Measurements from ENCODE around the gene RNF157.

RNF157 gene

DNA sequence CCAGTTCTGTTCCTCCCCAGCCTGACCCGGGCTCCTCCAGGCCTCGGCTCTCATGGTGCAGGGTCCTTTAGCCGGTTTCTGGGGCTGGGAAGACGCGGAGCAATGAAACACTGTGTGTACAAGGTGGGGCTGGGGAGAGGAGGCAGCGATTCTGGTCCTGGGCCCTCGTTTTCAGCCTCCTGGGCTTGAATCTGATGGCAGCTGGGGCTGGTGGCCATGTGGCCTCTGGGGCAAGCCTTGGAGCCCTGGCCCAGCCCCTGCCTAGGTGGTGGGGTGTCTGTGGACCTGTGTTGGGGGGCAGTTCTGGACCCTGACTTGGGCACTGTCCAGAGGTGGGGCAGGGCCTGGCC lies 103.3 kb downstream of the RNF157 start:
- H3K27ac ChIP-seq: no peak overlapping the region
- H3K4me3 ChIP-seq: no peak overlapping the region

GRCh38 chr17:76136276-76137000 lies 103.9 kb downstream of the RNF157 start:
- H3K4me3 ChIP-seq: no peak overlapping the region

GRCh38 chr17:76135810-76136188 lies 104.5 kb downstream of the RNF157 start:
- Histone ChIP-seq H3K4me3 (no peak overlapping the region), H3K27ac (no peak overlapping the region)

More at GRCh38 chr17:76136276-76137000, 103.9 kb downstream of the RNF157 start:
- H3K27ac ChIP-seq: no peak overlapping the region

- no peak overlapping the region for H3K4me3 ChIP-seq
- H3K27ac ChIP-seq: no peak overlapping the region
Measured at GRCh38 chr17:76134911-76135809, 105.1 kb downstream of the RNF157 start.

- Histone ChIP-seq H3K4me3 (no peak overlapping the region), H3K27ac (peak overlapping the region in 1 of 21 experiments; percentile 39)
Measured at GRCh38 chr17:76132574-76133338, 107.5 kb downstream of the RNF157 start.

DNA sequence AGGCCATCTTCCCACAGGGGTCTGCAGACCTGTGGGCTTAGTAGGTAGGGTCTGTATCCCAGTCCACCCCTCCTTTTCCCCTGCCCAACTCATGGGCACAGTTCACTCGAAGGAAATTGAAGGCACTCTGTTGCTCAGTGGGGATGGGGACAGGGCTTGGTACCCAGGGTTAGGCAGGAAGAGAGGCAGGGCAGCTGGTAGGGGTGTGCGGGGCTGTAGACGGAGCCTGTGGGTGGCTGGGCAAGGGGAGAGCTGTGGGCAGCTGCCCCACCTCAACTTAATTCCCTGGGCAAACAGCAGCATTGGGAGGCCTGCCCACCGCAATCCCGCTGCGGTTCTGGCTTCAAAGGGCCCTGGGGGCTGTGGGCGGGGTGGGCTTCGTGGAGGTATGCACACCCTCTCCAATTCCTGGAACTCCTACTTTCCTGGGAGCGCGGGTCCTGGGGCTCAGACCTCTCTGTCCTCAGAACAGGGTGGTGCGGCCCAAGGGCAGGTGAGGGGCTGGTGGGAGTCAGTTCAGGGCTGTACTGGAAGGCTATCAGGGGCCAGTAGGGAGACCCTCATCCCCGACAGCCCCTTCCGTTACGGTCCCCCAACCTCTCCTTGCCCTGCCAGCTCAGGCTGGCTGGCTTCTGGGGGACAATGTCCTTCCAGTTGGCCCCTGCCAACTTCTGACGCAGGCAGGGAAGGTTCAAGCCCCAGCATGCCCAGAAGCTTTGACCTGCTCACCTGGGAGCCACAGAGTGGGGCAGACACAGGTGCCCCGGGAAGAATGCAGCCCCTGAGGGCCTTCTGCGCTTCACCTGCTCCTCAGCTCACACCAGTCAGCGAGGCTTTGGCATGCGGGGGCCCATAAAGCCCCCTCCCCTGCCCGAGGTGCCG lies 108.4 kb downstream of the RNF157 start:
- no peak overlapping the region for H3K27ac ChIP-seq
- no peak overlapping the region for H3K4me3 ChIP-seq

GRCh38 chr17:76131051-76131691 lies 109.1 kb downstream of the RNF157 start:
- no peak overlapping the region for H3K27ac ChIP-seq
- no peak overlapping the region for H3K4me3 ChIP-seq

DNA sequence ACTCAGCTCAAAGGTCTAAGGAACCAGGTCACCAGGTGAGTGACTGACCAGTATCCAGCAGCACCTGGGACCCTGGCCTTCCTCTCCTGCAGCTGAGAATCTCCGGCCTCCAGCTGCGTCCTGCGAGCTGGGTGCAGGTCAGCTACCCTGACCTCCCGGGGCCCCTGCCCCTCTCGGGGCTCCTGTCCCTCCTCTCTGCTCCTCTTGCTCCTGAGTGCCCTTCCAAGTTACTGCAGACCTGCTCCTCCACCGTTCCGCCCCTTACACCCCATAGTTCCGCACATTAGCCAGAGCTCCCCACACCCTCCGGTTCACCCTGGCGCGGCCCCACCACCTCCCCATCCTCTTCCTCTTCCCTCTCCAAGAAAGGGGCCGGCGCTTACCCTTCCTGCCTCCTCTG lies 109.8 kb downstream of the RNF157 start:
- H3K27ac ChIP-seq: no peak overlapping the region

DNA sequence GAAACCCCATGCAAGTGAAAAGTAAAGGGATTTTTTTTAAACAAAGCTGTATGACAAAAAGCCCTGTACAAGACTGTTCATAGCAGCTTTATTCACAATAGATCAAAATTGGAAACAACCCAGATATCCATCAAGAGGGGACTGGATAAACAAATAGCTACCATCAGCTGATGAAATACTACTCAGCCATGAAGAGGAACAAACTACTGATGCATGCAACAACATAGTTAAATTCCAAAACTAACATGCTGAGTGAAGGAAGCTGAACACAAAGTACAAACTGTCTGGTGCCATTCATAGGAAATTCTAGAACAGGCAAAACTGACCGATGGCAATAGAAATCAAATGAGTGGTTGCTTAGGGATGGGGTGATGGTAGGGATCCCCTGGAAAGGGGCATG lies 114.4 kb downstream of the RNF157 start:
- H3K27ac ChIP-seq: no peak overlapping the region
- no peak overlapping the region for H3K4me3 ChIP-seq

More for the DNA sequence above, 109.8 kb downstream of the RNF157 start:
- H3K4me3 ChIP-seq: no peak overlapping the region

DNA sequence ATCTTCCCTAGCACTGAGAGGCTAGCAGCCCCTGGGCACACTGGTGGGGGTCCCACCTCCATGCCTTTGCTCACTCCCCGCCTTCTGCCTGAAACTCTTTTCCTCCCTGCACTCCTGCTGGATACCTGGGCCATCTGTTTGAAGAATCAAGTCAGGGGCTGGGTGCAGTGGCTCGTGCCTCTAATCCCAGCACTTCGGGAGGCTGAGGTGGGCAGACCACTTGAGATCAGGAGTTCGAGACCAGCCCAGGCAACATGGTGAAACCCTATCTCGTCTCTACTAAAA lies 115.0 kb downstream of the RNF157 start:
- no peak overlapping the region for H3K27ac ChIP-seq

GRCh38 chr17:76124582-76125390 lies 115.5 kb downstream of the RNF157 start:
- Histone ChIP-seq H3K27ac (no peak overlapping the region), H3K4me3 (no peak overlapping the region)

More for the DNA sequence above, 115.0 kb downstream of the RNF157 start:
- no peak overlapping the region for H3K4me3 ChIP-seq

- no peak overlapping the region for H3K27ac ChIP-seq
- H3K4me3 ChIP-seq: no peak overlapping the region
Measured at GRCh38 chr17:76123749-76124581, 116.3 kb downstream of the RNF157 start.

DNA sequence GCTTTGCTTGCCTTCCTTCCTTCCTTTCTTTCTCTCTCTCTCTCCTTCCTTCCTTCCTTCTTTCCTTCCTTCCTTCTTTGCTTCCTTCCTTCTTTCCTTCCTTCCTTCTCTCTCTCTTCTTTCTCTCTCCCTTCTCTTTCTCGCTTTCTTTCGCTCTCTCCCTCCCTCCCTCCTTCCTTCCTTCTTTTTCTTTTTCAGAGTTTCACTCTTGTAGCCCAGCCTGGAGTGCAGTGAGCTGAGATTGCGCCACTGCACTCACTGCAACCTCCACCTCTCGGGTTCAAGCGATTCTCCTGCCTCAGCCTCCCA lies 117.1 kb downstream of the RNF157 start:
- Histone ChIP-seq H3K27ac (no peak overlapping the region), H3K4me3 (no peak overlapping the region)

GRCh38 chr17:76122431-76123190 lies 117.7 kb downstream of the RNF157 start:
- no peak overlapping the region for H3K27ac ChIP-seq
- H3K4me3 ChIP-seq: peak overlapping the region in 1 of 7 experiments; percentile 22

DNA sequence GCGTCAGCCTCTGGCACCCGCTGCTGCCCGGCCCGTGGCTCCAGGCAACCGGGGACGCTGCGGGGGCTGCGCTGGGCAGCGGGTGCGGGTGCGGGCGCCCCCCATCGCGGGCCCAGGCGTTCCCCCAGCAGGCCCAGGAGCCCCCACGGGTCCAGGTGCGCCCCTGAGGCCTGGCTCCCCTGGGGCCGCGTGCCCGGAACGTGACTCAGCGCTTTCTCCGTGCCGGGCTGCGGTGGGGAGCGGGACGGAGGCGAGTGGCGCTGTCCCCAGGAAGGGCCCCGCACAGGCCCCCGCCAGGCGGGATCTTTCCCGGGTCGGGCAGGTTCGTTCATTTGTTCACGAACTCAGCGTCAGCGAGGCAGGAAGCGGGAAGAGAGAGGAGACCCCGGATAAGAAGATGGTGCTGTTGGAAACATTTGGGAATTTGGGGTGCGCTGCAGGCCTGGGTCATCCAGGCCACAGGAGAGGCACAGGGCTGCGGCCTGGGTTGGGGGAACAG lies 118.3 kb downstream of the RNF157 start:
- Histone ChIP-seq H3K27ac (peak overlapping the region in 12 of 21 experiments; percentile 15 to 73 (median 44)), H3K4me3 (peak overlapping the region; percentile 14 to 35 (median 21))

DNA sequence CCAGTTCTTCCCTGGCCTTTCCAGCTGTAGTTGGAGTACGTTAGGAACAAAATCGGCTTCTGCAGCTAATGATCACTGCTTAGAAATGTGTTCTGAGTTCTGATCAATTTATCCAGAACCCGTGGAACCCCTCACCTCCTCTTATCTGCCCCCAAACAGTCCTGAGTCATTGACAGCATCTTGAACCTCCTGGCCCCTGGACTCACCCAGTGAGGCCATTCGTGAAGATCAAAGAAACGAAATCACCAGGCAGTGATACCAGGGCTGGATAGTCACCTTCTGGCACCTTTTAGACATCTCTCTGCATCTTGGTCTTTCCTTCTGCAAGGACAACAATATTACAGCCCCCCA lies 119.7 kb downstream of the RNF157 start:
- no peak overlapping the region for H3K4me3 ChIP-seq
- no peak overlapping the region for H3K27ac ChIP-seq

All from skin epidermis (tissue), 12 donors.